Airway epithelial cell (primary cell): ENCODE results near the gene PSMD6. TPM values are rescaled to one million over a fixed set of nuclear protein-coding genes. Genes with fewer than 3 reads are reported as not detected.

Source experiments
- total RNA-seq: library from RNA; depleted of rRNA; stranded (reverse); fragments of >200 nt; gene quantifications from 2 replicates; pipeline ENCODE4 v1.2.3, GENCODE V29; 2015

PSMD6 gene
- total RNA-seq = 108 and 117 TPM in 2 replicates

DNA sequence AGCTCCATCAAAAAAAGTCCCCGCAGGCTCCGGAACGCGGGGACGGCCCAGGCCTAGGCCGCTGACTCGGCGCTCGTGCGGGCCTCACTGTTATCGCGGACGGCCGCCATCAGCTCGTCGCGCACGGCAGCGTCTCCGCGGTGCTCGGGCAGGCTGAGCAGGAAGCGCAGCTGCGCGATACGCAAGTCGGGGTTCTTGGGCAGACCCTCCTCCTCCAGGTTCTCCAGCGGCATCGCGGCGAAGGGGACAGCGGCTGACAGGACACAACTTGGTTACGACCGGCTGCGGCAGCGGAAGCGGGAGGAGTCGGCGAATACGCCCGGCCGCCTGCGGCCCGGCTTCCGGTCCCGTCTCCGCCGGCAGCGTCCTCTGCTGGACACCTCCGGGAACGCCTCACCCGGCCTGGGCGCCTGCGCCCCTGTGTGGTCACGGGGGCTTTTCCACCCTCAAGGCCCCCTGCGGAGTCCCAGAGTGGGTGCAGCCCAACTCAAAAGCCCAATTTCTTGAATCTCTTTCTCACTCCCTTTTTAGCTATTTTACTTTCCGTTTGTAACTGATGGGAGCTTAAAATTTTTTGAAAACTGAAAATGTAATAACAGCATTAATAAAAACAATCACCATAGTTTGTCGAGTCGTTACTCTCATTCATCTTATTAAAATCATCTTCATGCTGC, at the start of gene PSMD6:
Gene PSMD6 (minus strand): TSS at position 308 of the 674 bp plus-strand sequence. CDS start 75 bp downstream, at position 233.

Other genes starting within 250 kb of the PSMD6 start
- gene C3orf49, start 204.2 kb downstream of the PSMD6 start, total RNA-seq = not detected in 2 replicates
- gene THOC7, start 159.7 kb downstream of the PSMD6 start, total RNA-seq = 78.6 and 86.5 TPM in 2 replicates
- 8.6 and 9.6 TPM in 2 replicates for gene ATXN7, start 159.6 kb downstream of the PSMD6 start, total RNA-seq
- gene SCAANT1, start 111.1 kb downstream of the PSMD6 start, total RNA-seq = not detected in 2 replicates
- 5.7 and 9.2 TPM in 2 replicates for gene PRICKLE2, start 202.0 kb upstream of the PSMD6 start, total RNA-seq